Suprapubic skin (tissue), 4 donors: Measurements from ENCODE around the gene HTATIP2.

Experiments used
- CTCF ChIP-seq, 2 donors: fragments of 200-600 bp in 1 of 2; fragments of 450-650 bp in 1 of 2; sonication (generic) in 1 of 2; IDR thresholded peaks; one replicate each; pipeline ENCODE4 v1.5.1; 2016 to 2019; ENCODE audit warnings: antibody characterized with exemption in 2 of 2, mild to moderate bottlenecking in 1 of 2, moderate library complexity in 1 of 2
- POLR2A ChIP-seq, 2 donors: fragments of 450-650 bp; IDR thresholded peaks; one replicate each; pipeline ENCODE4 v1.6.1; 2017; ENCODE audit warnings: antibody characterized with exemption in 2 of 2, mild to moderate bottlenecking in 2 of 2, moderate library complexity in 2 of 2
- POLR2AphosphoS5 ChIP-seq, 3 donors: sonication (generic); formaldehyde crosslinking; IDR thresholded peaks; one replicate each; pipeline ENCODE4 v1.6.1; 2017; ENCODE audit warnings: antibody characterized with exemption in 3 of 3

GRCh38 chr11:20355221-20356219, 8.0 kb upstream of the HTATIP2 start:
- TF ChIP-seq CTCF (IDR thresholded peaks at IDR 0.05) (peak in 1 of 2 donors; percentile 41), POLR2A (IDR thresholded peaks at IDR 0.05) (no peak), POLR2AphosphoS5 (IDR thresholded peaks at IDR 0.05) (no peak)
